ENCODE data around the gene IL1RAPL1.
A peak's percentile ranks its signal among the peaks of the same experiment; 100 is the strongest.

The IL1RAPL1 gene

GRCh38 chrX:29662759-29663503 is 1075.7 kb downstream of the IL1RAPL1 start:
- no peak for DNase-seq

GRCh38 chrX:29665532-29665931 is 1078.3 kb downstream of the IL1RAPL1 start:
- DNase-seq, result no peak

DNA sequence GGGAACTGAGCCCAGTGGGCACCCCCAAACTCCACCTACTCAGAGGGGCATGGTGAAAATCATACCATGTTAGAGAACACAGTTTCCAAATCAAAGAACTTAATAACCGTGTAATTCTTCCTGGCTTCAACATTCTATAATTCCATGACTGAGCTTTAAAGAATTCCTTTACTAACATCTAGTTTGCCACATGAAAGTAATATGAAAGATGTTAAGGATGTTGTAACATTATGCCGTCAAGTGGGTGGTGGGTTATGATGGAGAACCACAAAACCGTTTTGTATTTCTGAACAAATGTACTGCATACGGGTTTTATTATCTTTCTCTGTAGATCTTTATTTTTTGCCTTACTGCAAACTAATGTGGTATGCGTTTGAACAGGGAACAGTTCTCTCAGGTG is 1079.1 kb downstream of the IL1RAPL1 start:
- no peak for DNase-seq

DNA sequence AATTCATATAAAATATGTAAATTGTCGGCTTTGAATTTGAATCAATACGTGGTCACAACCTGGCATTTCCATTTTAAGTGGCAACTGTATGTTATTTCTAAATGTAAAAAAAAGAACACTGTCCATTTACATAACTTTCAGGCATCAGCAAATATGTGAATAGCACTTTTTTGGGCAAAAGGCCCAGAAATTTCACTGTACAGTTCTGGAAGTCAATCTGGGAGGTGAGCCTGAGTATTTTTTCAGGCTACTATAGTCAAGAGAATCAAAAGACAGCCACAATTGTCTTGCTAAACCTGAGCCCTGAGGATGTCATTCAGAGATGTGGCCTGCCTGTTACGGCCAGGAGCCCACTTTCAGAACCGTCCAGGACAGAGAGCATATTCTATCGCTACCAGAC is 1084.2 kb downstream of the IL1RAPL1 start:
- DNase-seq, result no peak

GRCh38 chrX:29687687-29688086 is 1100.4 kb downstream of the IL1RAPL1 start:
- no peak for DNase-seq

DNA sequence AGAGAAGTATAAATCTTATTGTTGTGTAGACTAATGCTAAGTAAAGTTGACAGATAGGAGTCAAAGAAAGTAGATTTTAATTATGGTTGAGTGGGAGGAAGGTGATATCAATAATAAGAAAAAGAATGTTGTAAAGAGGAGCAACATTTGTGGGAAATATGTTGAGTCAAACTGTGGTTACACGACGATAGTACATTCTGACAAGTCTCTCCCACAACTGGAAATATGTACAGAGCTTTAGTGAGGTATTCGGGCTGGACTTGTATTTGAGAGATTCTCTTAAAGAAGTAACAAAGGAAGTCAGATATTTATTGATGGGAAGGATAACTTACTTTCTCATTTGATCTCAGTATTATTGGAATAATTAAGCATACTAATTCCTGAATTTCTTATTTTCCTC is 1102.8 kb downstream of the IL1RAPL1 start:
- DNase-seq, result no peak

DNA sequence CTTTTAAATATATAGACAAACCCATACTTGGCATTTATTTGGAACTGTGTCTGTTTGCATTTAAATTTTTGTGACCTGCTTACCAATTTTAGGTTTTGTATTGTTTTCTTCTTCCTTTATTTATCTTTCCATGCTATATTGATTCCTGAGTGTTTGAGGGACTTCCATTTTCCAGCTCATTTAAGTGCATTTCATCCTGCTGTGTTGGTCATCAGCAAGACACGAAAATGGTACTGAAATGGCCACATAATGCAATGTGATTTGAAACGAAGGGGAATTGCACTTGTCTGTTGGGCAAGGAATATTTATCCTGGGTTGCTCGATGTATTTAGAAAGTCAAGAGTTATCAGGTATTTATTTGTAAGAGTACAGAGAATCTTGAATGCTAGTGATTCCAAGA is 1103.8 kb downstream of the IL1RAPL1 start:
- no peak for DNase-seq

DNA sequence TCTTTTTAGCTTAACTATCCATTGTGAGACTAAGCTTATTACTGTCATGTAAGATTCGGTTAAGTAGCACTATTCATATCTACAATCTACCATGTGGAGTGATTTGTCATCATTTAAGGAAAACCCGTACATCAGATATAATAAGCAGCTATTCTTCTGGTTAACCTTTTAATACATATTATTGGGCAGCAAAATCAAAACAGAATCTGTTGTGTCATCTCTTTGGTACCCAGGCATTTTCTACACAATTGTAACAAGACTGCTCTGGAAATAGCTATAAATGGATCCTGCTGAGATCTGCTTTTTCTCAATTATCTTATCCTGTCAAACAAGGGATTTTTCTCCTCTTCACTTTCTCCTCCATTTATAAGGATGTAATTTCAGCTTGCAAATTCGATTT is 1106.7 kb downstream of the IL1RAPL1 start:
- no peak for DNase-seq

DNA sequence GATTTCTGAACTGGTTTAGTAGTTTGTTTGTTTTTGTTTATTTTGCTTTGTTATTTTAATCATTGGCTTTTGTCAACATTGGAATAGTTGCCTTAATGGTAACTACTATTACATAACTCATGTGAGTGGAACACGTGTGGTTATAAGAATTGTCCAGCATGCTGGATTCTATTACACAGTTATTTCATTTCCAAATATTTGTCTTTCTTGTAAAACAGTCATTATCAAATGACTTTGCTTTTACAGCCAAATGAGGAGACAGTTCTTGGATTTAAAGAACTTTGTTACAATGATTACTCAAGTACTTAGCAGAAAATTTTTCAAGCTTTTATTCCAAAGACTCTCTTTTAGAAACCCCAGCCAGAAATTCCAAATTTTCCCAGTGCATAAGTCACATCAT is 1112.0 kb downstream of the IL1RAPL1 start:
- DNase-seq, result no peak

GRCh38 chrX:29707088-29707487 is 1119.8 kb downstream of the IL1RAPL1 start:
- no peak for DNase-seq

- no peak for DNase-seq
These were observed 1133.9 kb downstream of the IL1RAPL1 start for GRCh38 chrX:29721152-29721551.

GRCh38 chrX:29724316-29724715 is 1137.1 kb downstream of the IL1RAPL1 start:
- no peak for DNase-seq

DNA sequence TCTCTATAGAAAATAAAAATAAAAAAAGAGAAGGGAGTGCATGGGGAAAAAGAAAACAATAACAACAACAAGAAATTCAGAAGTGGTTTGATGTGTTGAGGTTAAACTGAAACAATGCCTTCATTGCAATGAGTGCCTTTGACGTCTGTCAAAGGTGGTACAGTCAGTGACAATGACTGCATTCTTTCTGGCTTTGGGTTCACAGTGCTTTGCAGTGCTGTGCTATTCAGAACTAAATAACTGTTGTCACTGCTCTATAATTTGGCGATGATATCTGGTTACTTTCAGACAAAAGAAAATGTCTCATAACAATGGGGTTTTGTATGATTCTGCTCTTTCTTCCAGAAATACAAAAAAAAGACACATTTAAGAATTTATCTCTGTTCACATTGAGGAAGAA is 1139.6 kb downstream of the IL1RAPL1 start:
- DNase-seq, result peak in 2 of 14 donors; percentile 0 to 2

- DNase-seq, result no peak
These were observed 1141.4 kb downstream of the IL1RAPL1 start for GRCh38 chrX:29728639-29729038.

- DNase-seq, result no peak
These were observed 1157.7 kb downstream of the IL1RAPL1 start for GRCh38 chrX:29744966-29745365.

- DNase-seq, result no peak
These were observed 1159.1 kb downstream of the IL1RAPL1 start for GRCh38 chrX:29746326-29746725.

DNA sequence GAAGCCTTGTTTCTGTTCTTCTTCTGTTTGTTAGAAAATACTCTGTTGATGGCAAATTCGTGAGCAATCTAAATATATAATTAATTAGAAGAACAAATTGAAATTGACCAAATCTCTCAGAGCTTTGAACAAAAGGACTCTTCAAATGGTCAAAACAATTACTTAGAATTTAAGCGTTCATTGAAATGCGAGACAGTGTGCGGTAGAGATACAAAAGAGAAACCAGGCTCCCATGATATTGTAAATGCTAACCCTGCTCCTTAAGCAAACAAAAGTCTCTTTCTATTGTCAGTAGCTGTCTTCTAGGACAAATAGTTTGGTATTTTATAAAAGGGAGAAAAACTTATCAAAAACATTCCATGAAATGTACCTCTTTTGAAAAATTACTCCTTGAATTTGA is 1174.8 kb downstream of the IL1RAPL1 start:
- no peak for DNase-seq

DNA sequence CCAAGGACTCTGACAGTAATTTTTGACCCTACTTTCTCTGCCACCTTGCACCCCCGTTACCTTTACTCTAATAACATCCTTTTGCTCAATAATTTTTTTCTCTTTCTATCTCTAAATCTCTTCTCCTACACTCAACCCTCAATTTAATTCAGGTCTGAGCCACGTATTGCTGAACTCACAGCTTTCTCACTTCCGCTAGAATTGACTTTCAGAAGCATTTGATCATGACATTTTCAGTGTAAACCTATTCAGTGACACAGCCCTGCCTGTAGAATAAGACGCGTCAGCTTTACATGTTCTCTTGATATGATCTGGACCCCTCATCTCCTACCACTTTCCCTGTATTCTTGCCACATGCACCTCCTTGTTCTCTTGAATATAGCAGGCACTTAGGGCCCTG is 1188.6 kb downstream of the IL1RAPL1 start:
- no peak for DNase-seq

GRCh38 chrX:29787656-29788055 is 1200.4 kb downstream of the IL1RAPL1 start:
- DNase-seq, result no peak

GRCh38 chrX:29788991-29789699 is 1201.9 kb downstream of the IL1RAPL1 start:
- no peak for DNase-seq

DNA sequence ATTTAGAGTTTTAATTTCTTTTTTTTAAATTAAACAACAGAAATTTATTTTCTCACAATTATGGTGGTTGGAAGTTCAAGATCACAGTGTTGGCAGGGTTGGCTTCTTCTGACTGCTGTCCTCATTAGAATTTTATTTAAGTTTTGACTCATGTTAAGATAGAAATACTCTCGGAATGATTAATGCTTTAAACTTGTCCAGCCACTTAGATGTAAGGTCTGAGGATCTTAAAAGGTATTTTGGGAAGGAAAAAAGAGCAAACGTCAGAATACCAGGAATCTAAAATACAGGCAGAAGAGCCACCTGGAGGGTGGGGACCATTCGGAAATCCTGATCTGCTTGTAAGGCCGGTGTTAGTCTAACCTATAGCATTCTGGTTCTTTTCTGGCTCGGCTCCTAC is 1205.1 kb downstream of the IL1RAPL1 start:
- DNase-seq, result no peak

DNA sequence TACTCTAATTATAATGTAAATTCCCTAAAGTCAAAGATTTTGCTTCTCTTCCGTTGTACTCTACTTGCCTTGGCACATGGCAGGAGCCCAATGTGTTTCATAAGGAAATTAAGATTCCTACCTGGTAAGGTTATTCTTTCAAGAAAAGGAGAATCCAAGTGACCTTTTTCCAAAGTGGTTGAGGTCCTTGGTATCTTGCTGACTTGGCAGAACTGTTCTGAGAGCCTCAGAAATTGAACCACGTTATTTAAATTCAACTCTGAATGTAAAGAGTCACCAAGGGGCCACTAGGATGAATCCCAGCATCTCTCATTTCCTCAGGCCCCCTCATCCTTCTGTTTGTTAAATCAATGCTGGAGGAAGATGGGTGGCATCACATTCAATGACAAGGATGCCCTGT is 1209.9 kb downstream of the IL1RAPL1 start:
- DNase-seq, result no peak

- no peak for DNase-seq
These were observed 1211.2 kb downstream of the IL1RAPL1 start for GRCh38 chrX:29798469-29798868.

- no peak for DNase-seq
These were observed 1225.9 kb downstream of the IL1RAPL1 start for GRCh38 chrX:29813174-29813573.
